ENCODE data around the gene NXT2.
"Not testable (repeated sequence)": the region's sequence is repeated elsewhere in the genome, so short reads cannot be mapped to it uniquely, and the experiment has no call there.

Gene NXT2

DNA sequence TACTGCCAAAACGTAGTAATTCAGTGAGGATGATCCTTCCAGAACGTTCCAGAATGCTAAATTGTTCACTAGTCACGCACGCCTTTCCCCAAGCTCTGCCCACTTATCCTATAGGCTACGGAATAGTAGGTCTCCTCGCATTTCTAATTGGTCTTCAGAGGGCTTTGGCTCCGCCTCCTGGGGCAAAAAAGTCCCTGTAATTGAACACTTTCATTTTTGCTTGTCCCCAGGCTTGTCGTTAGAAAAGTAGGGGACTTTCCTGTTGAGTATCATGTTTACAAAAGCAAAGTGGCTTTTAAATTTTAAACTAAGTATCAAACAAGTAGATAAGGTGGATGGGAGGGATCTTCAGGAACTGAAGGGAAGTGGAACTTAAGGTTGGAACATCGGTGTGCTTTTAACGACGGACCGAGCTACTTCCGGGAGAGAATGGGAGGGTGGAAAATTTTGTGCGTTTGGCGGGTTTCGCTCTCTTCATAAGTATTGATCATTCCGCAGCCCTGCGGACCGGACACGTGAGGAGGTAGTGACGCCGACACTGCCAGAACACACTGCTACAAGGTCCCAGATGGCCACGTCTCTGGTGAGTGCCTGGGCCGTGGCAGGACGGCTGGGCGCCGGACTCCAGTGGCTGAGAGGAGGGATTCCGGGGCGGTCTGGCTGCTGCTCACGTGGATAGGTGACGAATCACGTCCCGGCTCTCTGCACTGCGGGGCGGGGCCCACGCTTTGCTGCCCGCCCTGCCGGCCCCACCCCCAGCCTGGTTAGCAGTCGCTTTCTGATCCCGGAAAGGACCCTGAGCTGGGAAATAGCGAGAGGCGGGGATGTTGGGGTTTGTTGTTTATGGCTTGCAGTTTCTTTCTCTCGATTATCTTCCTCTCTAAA, at the start of gene NXT2:
TSS of gene NXT2 (plus strand) at position 406 of the 885 bp plus-strand sequence. CDS start at position 569, 163 bp downstream.
- peak; percentile 90 for DNase-seq (ENCODE audit: low spot score)

DNA sequence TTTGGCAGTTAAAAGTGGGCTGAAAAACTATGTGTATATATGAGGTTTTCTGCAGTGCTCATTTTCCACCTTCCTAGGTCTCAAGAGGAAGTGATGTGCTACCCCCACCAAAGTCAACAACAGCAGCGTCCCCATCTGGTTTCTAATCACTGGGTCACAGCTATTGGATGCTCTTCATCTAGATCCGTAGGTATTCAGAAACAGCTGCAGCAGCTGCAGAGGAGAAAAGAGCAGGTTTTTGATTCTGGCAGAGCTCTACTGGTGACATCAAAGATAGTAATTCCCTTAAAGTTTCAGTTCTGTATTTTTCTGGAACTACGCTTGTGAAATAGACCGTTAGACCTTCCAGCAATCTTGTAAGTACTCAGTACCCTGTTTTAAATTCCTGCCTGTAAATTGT, 49.0 kb upstream of the NXT2 start:
- no peak for DNase-seq (ENCODE audit: low spot score)

DNA sequence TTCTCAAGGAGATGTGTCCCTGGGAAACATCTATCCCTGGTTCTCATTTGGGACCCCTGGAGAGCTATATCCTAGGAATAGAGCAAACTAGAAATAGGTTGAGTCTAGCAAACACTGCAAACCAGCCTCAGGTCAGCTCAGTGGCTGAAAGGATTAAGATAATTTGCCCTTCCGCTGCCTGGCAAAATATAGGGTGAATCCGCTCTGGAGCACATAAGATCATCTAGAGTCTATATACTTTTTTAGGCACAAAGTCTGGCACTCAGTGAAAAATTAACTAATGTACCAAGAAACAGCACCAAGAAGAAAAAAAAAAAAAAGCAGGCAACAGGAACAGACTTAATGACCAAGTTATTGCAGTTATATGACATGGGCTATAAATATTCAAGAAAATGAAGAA, 47.5 kb upstream of the NXT2 start:
- no peak for DNase-seq (ENCODE audit: low spot score)

DNA sequence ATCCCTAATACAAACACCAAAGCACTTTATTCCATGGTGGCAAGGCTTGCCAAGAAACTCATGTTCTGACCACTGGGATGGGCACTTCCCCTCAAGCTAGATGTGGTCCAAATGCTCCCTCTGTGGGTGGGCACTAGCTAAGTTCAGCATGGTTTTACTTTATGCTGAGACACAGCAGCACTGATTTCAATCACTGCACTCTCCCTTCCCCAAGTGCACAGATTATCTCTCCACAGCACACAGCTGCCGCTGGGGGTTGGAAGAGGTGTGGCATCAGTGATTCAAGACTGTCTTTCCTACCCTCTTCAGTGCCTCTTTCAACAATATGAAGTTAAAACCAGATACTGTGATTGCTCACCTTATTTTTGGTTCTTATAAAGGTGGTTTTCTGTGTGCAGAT, 38.2 kb upstream of the NXT2 start:
- DNase-seq (ENCODE audit: low spot score), result no peak

DNA sequence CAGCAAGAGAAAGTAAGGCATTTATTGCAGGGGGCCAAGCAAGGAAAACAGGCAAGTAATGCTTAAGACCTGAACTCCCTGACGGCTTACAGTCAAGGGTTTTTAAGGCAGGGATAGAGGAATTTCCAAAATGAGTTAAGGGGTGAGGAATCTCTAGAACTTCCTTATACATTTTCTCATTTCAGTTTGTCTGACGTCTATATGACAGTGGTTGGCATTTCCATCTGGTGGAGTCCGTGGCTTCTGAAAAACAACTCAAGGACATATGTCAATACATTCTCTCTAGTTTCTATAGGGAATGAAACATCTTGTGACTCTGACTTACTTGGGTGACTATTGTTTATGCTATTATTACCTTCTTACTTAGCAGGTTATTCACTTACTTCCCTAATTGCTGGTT, 35.5 kb upstream of the NXT2 start:
- no peak for DNase-seq (ENCODE audit: low spot score)

DNA sequence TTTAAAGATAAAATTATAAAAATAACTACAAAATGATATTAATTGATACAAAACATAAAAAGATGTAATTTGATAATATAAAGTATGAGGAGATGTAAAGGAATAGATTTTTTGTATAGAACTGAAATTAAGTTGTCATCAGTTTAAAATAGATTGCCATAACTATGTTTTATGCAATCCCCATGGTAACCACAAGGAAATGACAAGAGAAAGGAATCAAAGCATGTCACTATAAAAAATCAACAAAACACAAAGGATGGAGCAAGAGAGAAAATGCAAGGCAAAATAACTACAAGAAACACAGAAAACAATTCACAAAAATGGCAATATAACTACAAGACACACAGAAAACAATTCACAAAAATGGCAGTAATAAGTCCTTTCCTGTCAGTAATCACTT, 27.7 kb upstream of the NXT2 start:
- no peak for DNase-seq (ENCODE audit: low spot score)

DNA sequence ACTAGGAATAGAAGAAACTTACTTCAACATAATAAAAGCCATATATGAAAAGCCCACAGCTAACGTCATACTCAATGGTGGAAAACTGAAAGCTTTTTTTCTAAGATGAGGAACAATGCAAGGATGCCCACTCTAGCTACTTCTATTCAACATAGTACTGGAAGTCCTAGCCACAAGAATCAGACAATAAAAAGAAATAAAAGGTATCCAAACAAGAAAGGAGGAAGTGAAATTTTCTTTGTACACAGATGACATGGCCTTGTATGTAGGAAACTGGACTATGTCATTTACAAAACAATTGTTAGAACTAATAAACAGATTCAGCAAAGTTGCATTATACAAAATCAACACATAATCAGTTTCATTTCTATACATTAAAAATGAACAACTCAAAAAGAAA, 25.5 kb upstream of the NXT2 start:
- DNase-seq (ENCODE audit: low spot score), result no peak

DNA sequence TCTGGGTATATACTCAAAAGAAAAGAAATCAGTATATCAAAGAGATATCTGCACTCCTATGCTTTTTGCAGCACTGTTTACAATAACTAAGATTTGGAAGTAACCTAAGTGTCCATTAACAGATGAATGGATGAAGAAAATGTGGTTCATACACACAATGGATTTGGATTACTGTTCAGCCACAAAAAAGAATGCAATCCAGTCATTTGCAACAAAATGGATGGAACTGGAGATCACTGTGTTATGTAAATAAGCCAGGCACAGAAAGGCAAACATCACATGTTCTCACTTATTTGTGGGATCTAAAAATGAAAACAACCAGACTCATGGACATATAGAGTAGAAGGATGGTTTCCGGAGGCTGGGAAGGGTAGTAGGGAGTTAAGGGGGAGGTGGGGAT, 17.6 kb upstream of the NXT2 start:
- no peak for DNase-seq (ENCODE audit: low spot score)

DNA sequence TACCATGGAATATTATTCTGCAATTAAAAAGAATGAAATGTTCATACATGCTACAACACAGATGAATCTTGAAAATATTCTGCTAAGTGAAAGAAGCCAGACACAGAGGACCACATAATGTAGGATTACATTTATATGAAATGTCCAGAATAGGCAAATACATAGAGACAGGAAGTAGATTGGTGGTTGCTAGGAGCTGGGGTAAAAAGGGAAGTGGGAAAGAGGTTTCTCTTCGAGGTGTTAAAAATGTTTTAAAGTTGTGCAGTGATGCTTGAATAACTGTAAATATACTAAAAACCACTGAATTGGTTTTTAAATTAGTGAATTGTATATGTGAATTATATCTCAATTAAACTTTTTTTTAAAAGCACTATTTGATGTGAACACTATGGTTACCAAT, 3.6 kb upstream of the NXT2 start:
- DNase-seq (ENCODE audit: low spot score), result no peak

DNA sequence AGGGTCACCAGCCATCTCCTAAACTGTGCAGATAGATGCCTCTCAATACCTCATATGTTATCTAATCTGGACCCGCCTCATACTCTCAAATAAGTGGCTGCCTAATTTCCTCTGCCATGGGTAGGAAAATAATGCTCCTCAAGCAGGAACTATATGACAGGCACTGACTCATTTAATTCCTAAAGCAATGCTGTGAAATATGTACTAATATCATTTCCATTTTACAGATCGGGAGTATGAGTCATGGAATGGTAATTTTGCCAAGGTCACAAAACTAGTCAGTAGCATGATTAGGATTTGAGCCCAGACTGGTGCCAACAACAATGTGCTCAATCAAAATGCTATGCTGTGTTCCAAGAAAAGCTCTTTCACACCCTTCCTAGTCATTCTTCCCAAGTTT, 3.0 kb upstream of the NXT2 start:
- no peak for DNase-seq (ENCODE audit: low spot score)

DNA sequence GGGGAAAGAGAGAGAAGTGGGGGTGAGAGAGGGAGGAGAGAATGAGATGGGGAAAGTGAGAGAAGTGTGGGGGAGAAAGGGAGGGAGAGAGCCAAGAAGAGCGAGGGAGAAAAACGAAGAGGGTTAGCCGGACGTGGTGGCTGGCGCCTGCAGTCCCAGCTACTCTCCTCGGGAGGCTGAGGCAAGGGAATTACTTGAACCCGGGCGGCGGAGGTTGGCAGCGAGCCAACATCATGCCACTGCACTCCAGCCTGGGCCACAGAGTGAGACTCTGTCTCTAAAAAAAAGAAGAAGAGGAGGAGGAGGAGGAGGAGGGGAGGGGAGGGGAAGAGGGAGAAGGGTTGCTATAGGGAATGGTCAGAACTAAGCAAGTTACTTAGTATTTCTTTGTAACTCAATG, 1.7 kb upstream of the NXT2 start:
- no peak for DNase-seq (ENCODE audit: low spot score)

DNA sequence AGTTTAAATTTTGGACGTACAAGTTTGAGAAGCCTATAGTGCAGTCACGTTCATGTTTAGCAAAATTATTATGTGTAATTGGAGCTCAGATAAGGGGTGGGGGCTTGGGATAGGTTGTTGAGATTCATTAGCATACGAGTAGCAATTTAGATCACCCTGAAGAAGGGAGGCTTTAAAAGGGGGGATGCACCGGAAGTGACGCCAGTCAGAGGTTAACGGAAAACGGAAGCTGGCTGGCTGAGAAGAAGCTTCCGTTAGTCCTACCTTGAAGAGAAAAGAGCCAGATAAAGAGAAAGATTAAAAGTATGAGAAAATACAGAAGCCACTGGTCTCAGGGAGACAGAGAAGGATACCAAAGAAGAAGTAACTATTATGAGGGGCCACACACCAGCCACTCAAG, 1.1 kb upstream of the NXT2 start:
- DNase-seq (ENCODE audit: low spot score), result no peak

DNA sequence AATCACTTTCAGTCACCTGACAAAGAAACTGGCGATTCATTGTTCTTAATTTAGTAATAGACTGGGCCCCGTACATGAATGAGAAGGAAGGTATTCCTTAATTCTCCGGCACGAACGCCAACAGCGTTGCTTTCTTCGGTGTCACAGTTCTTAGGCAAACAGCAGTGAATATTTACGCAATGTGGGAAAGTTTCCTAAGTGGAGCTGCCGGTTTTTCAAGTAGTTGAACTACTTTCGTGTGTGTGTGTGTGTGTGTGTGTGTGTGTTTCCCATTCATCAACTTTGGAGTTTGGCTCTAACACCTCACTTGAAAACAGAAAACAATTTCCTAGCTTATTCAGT, 651 bp downstream of the NXT2 start:
- no peak for DNase-seq (ENCODE audit: low spot score)

DNA sequence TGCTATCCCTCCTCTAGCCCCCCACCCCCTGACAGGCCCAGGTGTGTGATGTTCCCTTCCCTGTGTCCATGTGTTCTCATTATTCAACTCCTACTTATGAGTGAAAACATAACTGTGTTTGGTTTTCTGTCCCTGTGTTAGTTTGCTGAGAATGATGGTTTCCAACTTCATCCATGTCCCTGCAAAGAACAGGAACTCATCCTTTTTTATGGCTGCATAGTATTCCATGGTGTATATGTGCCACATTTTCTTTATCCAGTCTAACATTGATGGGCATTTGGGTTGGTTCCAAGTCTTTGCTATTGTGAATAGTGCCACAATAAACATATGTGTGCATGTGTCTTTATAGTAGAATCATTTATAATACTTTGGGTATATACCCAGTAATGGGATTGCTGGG, 2.4 kb downstream of the NXT2 start:
- not testable (repeated sequence) for DNase-seq (ENCODE audit: low spot score)

DNA sequence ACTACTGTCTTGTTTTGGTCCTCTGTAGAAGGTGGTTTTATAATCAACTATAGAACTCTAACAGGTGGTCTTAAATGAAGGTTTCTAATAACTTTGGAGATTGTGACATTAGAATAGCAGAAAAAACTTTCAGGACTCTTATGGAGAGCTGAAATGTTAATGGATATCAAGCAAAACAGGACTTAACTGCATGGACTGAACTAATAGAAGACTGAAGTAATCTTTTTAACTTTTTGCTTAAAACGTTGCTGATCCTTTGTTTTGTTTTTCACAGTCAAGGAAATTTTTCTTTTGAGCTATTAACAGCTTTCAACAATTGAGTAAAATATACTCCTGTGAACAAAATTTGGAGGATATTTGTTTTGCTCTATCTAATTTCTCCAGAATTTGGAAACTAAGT, 17.2 kb downstream of the NXT2 start:
- DNase-seq (ENCODE audit: low spot score), result no peak

DNA sequence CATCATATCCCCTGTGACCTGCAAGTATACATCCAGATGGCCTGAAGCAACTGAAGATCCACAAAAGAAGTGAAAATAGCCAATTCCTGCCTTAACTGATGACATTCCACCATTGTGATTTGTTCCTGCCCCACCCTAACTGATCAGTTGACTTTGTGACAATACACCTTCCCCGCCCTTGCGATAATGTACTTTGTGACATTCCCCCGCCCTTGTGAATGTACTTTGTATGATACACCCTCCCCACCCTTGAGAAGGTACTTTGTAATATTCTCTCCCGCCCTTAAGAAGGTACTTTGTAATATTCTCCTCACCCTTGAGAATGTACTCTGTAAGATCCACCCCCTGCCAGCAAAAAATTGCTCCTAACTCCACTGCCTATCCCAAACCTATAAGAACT, 39.4 kb downstream of the NXT2 start:
- DNase-seq (ENCODE audit: low spot score), result not testable (repeated sequence)

DNA sequence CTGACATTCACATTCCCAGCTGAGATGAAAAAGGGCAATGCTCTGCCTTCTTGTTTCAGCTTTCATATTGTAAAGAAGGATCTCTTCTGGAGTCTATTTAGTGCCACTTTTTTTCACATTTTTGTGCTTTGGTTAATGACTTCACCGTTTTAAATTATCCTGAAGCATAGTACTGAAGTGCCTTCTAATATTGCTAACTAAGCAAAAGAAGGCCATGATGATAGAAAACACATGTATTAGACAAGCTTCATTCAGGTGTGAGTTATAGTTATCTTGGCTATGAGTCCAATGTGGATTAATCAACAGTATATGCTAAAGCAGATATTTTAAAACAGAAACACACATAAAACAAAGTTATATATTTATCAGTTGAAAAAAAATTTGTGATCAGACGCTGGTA, 40.4 kb downstream of the NXT2 start:
- no peak for DNase-seq (ENCODE audit: low spot score)

DNA sequence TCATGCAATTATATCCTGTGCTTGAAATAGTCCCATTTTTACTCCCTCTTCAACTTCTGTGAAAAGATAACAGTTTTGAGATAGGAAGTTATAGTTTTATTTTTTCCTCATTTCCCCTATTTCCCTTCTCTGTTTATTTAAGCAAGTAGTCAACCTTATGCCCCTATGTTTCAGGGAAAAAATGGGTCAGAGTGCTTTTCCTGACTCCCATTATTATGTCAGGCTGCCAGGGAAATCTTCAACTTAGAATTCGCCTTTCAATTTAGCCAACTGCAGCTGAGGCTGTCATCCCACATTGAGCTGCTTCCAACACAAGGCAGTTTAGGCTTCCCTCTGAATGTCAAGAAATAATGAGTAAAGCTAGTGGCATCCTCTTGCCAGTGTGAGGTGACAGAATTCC, 42.3 kb downstream of the NXT2 start:
- no peak for DNase-seq (ENCODE audit: low spot score)

DNA sequence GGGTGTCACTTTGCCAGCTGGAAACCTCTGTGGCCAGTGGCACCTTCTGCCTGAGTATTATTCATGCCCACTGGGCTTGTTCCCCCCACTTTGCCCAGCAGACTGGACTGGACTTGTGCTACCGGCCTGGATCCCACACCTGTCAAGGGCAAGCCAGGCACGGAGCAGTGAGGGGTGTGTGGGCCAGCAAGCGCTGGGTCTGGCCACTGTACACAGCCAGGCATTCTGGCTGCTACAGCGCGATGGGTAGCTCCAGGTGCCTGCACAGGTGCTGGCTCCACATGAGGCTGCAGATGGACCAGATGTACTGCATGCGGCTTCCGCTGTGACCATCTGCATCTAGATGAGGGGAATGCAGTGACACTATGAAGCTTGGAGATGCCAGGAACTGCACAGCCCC, 48.8 kb downstream of the NXT2 start:
- no peak for DNase-seq (ENCODE audit: low spot score)

DNA sequence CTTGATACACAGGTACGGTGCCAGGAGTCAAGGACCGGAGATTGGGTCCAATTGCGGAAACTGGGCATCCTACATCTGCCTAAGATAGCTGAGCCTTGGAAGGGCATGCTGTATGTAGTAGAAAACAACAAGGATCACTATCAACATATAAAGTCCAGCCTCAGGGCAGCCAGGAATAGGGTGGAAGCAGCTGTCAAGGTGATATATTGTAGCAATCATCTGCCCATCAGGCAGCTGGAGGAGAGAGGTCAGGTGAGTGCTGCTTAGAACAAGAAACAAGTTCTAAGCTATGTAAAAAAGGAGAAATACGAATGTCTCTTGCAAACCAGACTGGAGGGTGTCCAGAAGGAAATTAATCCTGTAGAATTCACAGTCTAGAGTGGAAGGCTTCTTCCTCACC, 53.5 kb downstream of the NXT2 start:
- no peak for DNase-seq (ENCODE audit: low spot score)

Measured in iPS-NIHi11 (cell line).